Peyer's patch (tissue), 4 donors: Measurements from ENCODE around the gene VPS13A.

Source experiments
- POLR2A ChIP-seq, 2 donors: fragments of 450-650 bp; IDR thresholded peaks; one replicate each; pipeline ENCODE4 v1.5.1; 2017; ENCODE audit warnings: antibody characterized with exemption in 2 of 2, mild to moderate bottlenecking in 2 of 2, moderate library complexity in 2 of 2
- TF ChIP-seq, protein P1 (sequence below), 6 experiments: fragments of 450-650 bp in 4 of 6; fragments of 200-600 bp in 2 of 6; sonication (generic) in 1 of 6; IDR thresholded peaks; one replicate each; pipeline ENCODE4 v1.5.1; 2017 to 2019; ENCODE audit warnings: antibody characterized with exemption in 6 of 6, mild to moderate bottlenecking in 3 of 6, moderate library complexity in 1 of 6

DNA sequence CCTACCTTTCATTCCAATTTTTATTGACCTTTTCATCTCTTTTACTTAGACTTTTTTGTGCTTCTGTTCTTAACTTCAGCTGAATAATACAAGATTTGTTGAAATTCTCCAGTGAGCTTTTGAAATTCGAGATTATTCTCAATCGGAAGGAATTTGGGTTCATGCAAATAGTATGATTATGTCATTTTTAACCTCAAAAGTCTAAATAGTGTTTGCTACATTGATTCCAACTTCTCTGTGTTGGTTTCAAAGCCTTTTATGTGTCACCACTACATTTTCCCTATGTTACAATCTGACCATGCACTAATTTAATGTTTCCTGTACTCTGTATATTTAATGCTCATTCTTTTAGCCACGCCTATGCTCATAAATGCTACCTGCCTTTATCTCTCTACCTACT lies 44.1 kb downstream of the VPS13A start:
- TF ChIP-seq, protein P1, sequence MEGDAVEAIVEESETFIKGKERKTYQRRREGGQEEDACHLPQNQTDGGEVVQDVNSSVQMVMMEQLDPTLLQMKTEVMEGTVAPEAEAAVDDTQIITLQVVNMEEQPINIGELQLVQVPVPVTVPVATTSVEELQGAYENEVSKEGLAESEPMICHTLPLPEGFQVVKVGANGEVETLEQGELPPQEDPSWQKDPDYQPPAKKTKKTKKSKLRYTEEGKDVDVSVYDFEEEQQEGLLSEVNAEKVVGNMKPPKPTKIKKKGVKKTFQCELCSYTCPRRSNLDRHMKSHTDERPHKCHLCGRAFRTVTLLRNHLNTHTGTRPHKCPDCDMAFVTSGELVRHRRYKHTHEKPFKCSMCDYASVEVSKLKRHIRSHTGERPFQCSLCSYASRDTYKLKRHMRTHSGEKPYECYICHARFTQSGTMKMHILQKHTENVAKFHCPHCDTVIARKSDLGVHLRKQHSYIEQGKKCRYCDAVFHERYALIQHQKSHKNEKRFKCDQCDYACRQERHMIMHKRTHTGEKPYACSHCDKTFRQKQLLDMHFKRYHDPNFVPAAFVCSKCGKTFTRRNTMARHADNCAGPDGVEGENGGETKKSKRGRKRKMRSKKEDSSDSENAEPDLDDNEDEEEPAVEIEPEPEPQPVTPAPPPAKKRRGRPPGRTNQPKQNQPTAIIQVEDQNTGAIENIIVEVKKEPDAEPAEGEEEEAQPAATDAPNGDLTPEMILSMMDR (IDR thresholded peaks at IDR 0.05): no peak
- TF ChIP-seq POLR2A (IDR thresholded peaks at IDR 0.05): no peak
